ENCODE measurements around the gene ZC3H7B. TPM values are rescaled to one million over a fixed set of nuclear protein-coding genes. Genes with fewer than 3 reads are reported as not detected.
A peak's percentile ranks its signal among the peaks of the same experiment; 100 is the strongest.

The ZC3H7B gene
- polyA plus RNA-seq, 2 donors, result 13.9 to 23.1 TPM

DNA sequence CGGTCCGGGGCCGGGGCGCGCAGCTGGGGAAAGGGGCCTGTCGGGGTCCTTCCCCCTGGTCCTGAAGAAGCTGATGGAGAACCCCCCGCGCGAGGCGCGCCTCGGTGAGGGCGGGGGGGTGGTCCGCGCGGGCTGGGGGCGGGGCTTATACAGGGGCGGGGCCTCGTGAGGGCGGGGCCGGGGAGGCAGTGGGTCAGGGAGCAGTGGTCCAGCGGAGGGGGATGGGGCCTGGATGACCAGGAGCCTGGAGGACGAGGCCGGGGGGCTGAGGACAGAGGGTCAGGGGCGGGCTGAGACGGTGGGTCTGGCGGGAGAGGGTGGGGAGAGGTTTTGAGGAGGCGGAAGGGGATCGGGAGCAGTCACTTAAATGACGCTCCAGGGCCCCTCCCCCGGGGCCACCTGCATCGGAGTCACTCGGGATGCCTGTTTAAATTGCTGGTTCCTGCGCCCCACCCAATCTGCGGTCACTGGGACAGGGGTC lies 80.8 kb downstream of the ZC3H7B start:
- Histone ChIP-seq H3K4me1 (ENCODE audit: control insufficient read depth in 2 of 2, insufficient read depth in 2 of 2, low read length in 1 of 2) (peaks cover 0 to 4% of the 10 kb centered on the region in 2 donors), H3K27ac (ENCODE audit: low read depth in 2 of 2, low read length in 1 of 2) (peak overlapping the region; percentile 98 to 100), H3K27me3 (ENCODE audit: control insufficient read depth in 1 of 2, insufficient read depth in 2 of 2, low read length in 2 of 2) (no peaks in the 10 kb centered on the region), H3K4me3 (ENCODE audit: low read depth in 1 of 2, low read length in 2 of 2) (peak overlapping the region; percentile 71 to 76), H3K36me3 (ENCODE audit: control insufficient read depth in 2 of 2, insufficient read depth in 2 of 2, low read length in 1 of 2) (peaks cover 0 to under 1% of the 10 kb centered on the region in 2 donors), H3K9me3 (ENCODE audit: control insufficient read depth in 2 of 2, insufficient read depth in 1 of 2, low read depth in 1 of 2, low read length in 1 of 2) (no peaks in the 10 kb centered on the region)
- WGBS, 2 donors, result 1% methylated on average over 23 to 35 of the region's 35 CpGs

- WGBS, 2 donors, result 14 to 20% methylated on average over 19 of the region's 19 CpGs
- H3K27ac ChIP-seq (ENCODE audit: low read depth in 2 of 2, low read length in 1 of 2), result peak overlapping the region; percentile 98 to 100
Measured at GRCh38 chr22:41382610-41383009, 81.3 kb downstream of the ZC3H7B start.

GRCh38 chr22:41383085-41383484 lies 81.8 kb downstream of the ZC3H7B start:
- WGBS, 2 donors, result 54 to 60% methylated on average over 5 of the region's 5 CpGs
- Histone ChIP-seq H3K27ac (ENCODE audit: low read depth in 2 of 2, low read length in 1 of 2) (peak overlapping the region; percentile 98 to 100), H3K4me3 (ENCODE audit: low read depth in 1 of 2, low read length in 2 of 2) (peak overlapping the region; percentile 71 to 76), H3K27me3 (ENCODE audit: control insufficient read depth in 1 of 2, insufficient read depth in 2 of 2, low read length in 2 of 2) (no peaks in the 10 kb centered on the region), H3K9me3 (ENCODE audit: control insufficient read depth in 2 of 2, insufficient read depth in 1 of 2, low read depth in 1 of 2, low read length in 1 of 2) (no peaks in the 10 kb centered on the region), H3K4me1 (ENCODE audit: control insufficient read depth in 2 of 2, insufficient read depth in 2 of 2, low read length in 1 of 2) (peaks cover 0 to 4% of the 10 kb centered on the region in 2 donors), H3K36me3 (ENCODE audit: control insufficient read depth in 2 of 2, insufficient read depth in 2 of 2, low read length in 1 of 2) (peaks cover 3 to 7% of the 10 kb centered on the region in 2 donors)

More at GRCh38 chr22:41382610-41383009, 81.3 kb downstream of the ZC3H7B start:
- peak overlapping the region; percentile 71 to 76 for H3K4me3 ChIP-seq (ENCODE audit: low read depth in 1 of 2, low read length in 2 of 2)
- peaks cover 0 to 4% of the 10 kb centered on the region in 2 donors for H3K4me1 ChIP-seq (ENCODE audit: control insufficient read depth in 2 of 2, insufficient read depth in 2 of 2, low read length in 1 of 2)
- H3K36me3 ChIP-seq (ENCODE audit: control insufficient read depth in 2 of 2, insufficient read depth in 2 of 2, low read length in 1 of 2), result peaks cover 2 to 5% of the 10 kb centered on the region in 2 donors
- H3K27me3 ChIP-seq (ENCODE audit: control insufficient read depth in 1 of 2, insufficient read depth in 2 of 2, low read length in 2 of 2), result no peaks in the 10 kb centered on the region
- H3K9me3 ChIP-seq (ENCODE audit: control insufficient read depth in 2 of 2, insufficient read depth in 1 of 2, low read depth in 1 of 2, low read length in 1 of 2), result no peaks in the 10 kb centered on the region

GRCh38 chr22:41384128-41384527 lies 82.8 kb downstream of the ZC3H7B start:
- H3K27me3 ChIP-seq (ENCODE audit: control insufficient read depth in 1 of 2, insufficient read depth in 2 of 2, low read length in 2 of 2), result no peaks in the 10 kb centered on the region
- no peak overlapping the region for H3K27ac ChIP-seq (ENCODE audit: low read depth in 2 of 2, low read length in 1 of 2)
- no peak overlapping the region for H3K4me3 ChIP-seq (ENCODE audit: low read depth in 1 of 2, low read length in 2 of 2)
- H3K4me1 ChIP-seq (ENCODE audit: control insufficient read depth in 2 of 2, insufficient read depth in 2 of 2, low read length in 1 of 2), result peaks cover 0 to 4% of the 10 kb centered on the region in 2 donors
- H3K36me3 ChIP-seq (ENCODE audit: control insufficient read depth in 2 of 2, insufficient read depth in 2 of 2, low read length in 1 of 2), result peaks cover 3 to 7% of the 10 kb centered on the region in 2 donors
- no peaks in the 10 kb centered on the region for H3K9me3 ChIP-seq (ENCODE audit: control insufficient read depth in 2 of 2, insufficient read depth in 1 of 2, low read depth in 1 of 2, low read length in 1 of 2)

- Histone ChIP-seq H3K27ac (ENCODE audit: low read depth in 2 of 2, low read length in 1 of 2) (no peak overlapping the region), H3K36me3 (ENCODE audit: control insufficient read depth in 2 of 2, insufficient read depth in 2 of 2, low read length in 1 of 2) (peaks cover 3 to 10% of the 10 kb centered on the region in 2 donors)
- WGBS, 2 donors, result 82 to 87% methylated on average over 7 of the region's 7 CpGs
Measured at GRCh38 chr22:41387341-41387740, 86.0 kb downstream of the ZC3H7B start.

DNA sequence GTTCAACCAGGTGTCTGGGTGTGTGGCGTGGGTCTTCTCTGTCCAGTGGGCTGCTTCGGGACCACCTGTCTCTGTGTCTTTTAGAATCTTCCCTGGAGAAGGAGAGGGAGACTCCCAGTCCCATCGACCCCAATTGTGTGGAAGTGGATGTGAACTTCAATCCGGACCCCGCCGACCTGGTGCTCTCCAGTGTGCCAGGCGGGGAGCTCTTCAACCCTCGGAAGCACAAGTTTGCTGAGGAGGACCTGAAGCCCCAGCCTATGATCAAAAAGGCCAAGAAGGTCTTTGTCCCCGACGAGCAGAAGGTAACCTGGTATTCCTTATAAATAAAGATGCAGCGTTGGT lies 92.7 kb downstream of the ZC3H7B start:
- no peak overlapping the region for H3K4me3 ChIP-seq (ENCODE audit: low read depth in 1 of 2, low read length in 2 of 2)
- peaks cover 13 to 37% of the 10 kb centered on the region in 2 donors for H3K36me3 ChIP-seq (ENCODE audit: control insufficient read depth in 2 of 2, insufficient read depth in 2 of 2, low read length in 1 of 2)
- H3K27me3 ChIP-seq (ENCODE audit: control insufficient read depth in 1 of 2, insufficient read depth in 2 of 2, low read length in 2 of 2), result no peaks in the 10 kb centered on the region
- H3K4me1 ChIP-seq (ENCODE audit: control insufficient read depth in 2 of 2, insufficient read depth in 2 of 2, low read length in 1 of 2), result peaks cover 0 to 5% of the 10 kb centered on the region in 2 donors
- 92 to 93% methylated on average over 11 of the region's 11 CpGs for WGBS, 2 donors
- no peaks in the 10 kb centered on the region for H3K9me3 ChIP-seq (ENCODE audit: control insufficient read depth in 2 of 2, insufficient read depth in 1 of 2, low read depth in 1 of 2, low read length in 1 of 2)
- peak overlapping the region in 1 of 2 donors; percentile 11 for H3K27ac ChIP-seq (ENCODE audit: low read depth in 2 of 2, low read length in 1 of 2)

More at GRCh38 chr22:41387341-41387740, 86.0 kb downstream of the ZC3H7B start:
- H3K4me3 ChIP-seq (ENCODE audit: low read depth in 1 of 2, low read length in 2 of 2), result no peak overlapping the region
- H3K9me3 ChIP-seq (ENCODE audit: control insufficient read depth in 2 of 2, insufficient read depth in 1 of 2, low read depth in 1 of 2, low read length in 1 of 2), result no peaks in the 10 kb centered on the region
- H3K27me3 ChIP-seq (ENCODE audit: control insufficient read depth in 1 of 2, insufficient read depth in 2 of 2, low read length in 2 of 2), result no peaks in the 10 kb centered on the region
- peaks cover 0 to 2% of the 10 kb centered on the region in 2 donors for H3K4me1 ChIP-seq (ENCODE audit: control insufficient read depth in 2 of 2, insufficient read depth in 2 of 2, low read length in 1 of 2)

- no peak overlapping the region for H3K27ac ChIP-seq (ENCODE audit: low read depth in 2 of 2, low read length in 1 of 2)
- H3K4me1 ChIP-seq (ENCODE audit: control insufficient read depth in 2 of 2, insufficient read depth in 2 of 2, low read length in 1 of 2), result peaks cover 0 to 5% of the 10 kb centered on the region in 2 donors
- WGBS, 2 donors, result 93 to 94% methylated on average over 37 of the region's 37 CpGs
- H3K9me3 ChIP-seq (ENCODE audit: control insufficient read depth in 2 of 2, insufficient read depth in 1 of 2, low read depth in 1 of 2, low read length in 1 of 2), result no peaks in the 10 kb centered on the region
- H3K36me3 ChIP-seq (ENCODE audit: control insufficient read depth in 2 of 2, insufficient read depth in 2 of 2, low read length in 1 of 2), result peaks cover 13 to 36% of the 10 kb centered on the region in 2 donors
- no peak overlapping the region for H3K4me3 ChIP-seq (ENCODE audit: low read depth in 1 of 2, low read length in 2 of 2)
- no peaks in the 10 kb centered on the region for H3K27me3 ChIP-seq (ENCODE audit: control insufficient read depth in 1 of 2, insufficient read depth in 2 of 2, low read length in 2 of 2)
Measured at GRCh38 chr22:41395531-41396240, 94.4 kb downstream of the ZC3H7B start.

GRCh38 chr22:41397143-41397811 lies 96.0 kb downstream of the ZC3H7B start:
- 75 to 76% methylated on average over 19 of the region's 19 CpGs for WGBS, 2 donors
- H3K27ac ChIP-seq (ENCODE audit: low read depth in 2 of 2, low read length in 1 of 2), result no peak overlapping the region

DNA sequence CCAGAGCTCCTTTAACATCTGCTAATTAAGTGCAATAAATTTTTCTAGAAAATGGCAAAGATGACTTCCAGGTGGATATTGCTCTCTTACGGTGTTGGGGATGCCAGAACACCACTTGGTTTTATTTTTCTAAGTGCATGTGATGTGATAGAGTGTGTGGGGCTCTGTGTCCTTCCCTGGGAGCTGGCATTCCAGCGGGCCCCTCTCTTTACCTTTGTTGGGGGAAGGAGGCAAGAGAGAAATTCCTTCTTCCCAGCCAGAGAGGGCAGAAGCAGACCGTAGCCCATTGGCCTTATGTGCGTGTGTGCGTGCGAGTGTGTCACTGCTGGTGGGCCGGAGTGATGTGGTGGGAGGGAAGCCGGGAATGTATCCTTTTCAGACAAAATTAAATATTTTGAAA lies 97.6 kb downstream of the ZC3H7B start:
- Histone ChIP-seq H3K27ac (ENCODE audit: low read depth in 2 of 2, low read length in 1 of 2) (no peak overlapping the region), H3K9me3 (ENCODE audit: control insufficient read depth in 2 of 2, insufficient read depth in 1 of 2, low read depth in 1 of 2, low read length in 1 of 2) (no peaks in the 10 kb centered on the region), H3K36me3 (ENCODE audit: control insufficient read depth in 2 of 2, insufficient read depth in 2 of 2, low read length in 1 of 2) (peaks cover 13 to 34% of the 10 kb centered on the region in 2 donors), H3K4me3 (ENCODE audit: low read depth in 1 of 2, low read length in 2 of 2) (no peak overlapping the region), H3K27me3 (ENCODE audit: control insufficient read depth in 1 of 2, insufficient read depth in 2 of 2, low read length in 2 of 2) (no peaks in the 10 kb centered on the region), H3K4me1 (ENCODE audit: control insufficient read depth in 2 of 2, insufficient read depth in 2 of 2, low read length in 1 of 2) (peaks cover 0 to 11% of the 10 kb centered on the region in 2 donors)
- WGBS, 2 donors, result 88 to 89% methylated on average over 8 of the region's 8 CpGs

More at GRCh38 chr22:41397143-41397811, 96.0 kb downstream of the ZC3H7B start:
- Histone ChIP-seq H3K4me3 (ENCODE audit: low read depth in 1 of 2, low read length in 2 of 2) (no peak overlapping the region), H3K4me1 (ENCODE audit: control insufficient read depth in 2 of 2, insufficient read depth in 2 of 2, low read length in 1 of 2) (peaks cover 0 to 9% of the 10 kb centered on the region in 2 donors), H3K27me3 (ENCODE audit: control insufficient read depth in 1 of 2, insufficient read depth in 2 of 2, low read length in 2 of 2) (no peaks in the 10 kb centered on the region), H3K9me3 (ENCODE audit: control insufficient read depth in 2 of 2, insufficient read depth in 1 of 2, low read depth in 1 of 2, low read length in 1 of 2) (no peaks in the 10 kb centered on the region), H3K36me3 (ENCODE audit: control insufficient read depth in 2 of 2, insufficient read depth in 2 of 2, low read length in 1 of 2) (peaks cover 13 to 34% of the 10 kb centered on the region in 2 donors)

Data from esophagus (tissue), 2 donors.